ENCODE measurements around the gene TATDN2.
"Not testable (repeated sequence)": the region's sequence is repeated elsewhere in the genome, so short reads cannot be mapped to it uniquely, and the experiment has no call there.

Gene TATDN2

GRCh38 chr3:10268116-10268515 is 19.9 kb downstream of the TATDN2 start:
- DNase-seq (ENCODE audit: low read depth): no peak

GRCh38 chr3:10268930-10269329 is 20.7 kb downstream of the TATDN2 start:
- no peak for DNase-seq (ENCODE audit: low read depth)

DNA sequence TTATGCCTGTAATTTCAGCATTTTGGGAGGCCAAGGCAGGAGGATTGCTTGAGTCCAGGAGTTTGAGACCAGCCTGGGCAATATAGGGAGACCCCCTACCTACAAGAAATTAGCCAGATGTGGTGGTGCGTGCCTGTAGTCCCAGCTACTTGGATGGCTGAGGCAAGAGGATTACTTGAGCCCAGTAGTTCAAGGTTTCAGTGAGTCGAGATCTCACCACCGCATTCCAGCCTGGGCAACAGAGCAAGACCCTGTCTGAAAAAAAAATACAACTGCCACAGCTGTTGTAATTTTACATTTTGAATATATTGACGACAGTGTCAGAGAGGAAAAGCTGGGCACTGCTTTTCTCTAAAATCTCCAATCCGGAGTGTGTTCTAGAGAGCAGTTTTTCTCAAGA is 21.2 kb downstream of the TATDN2 start:
- DNase-seq (ENCODE audit: low read depth): no peak

- not testable (repeated sequence) for DNase-seq (ENCODE audit: low read depth)
Observed at GRCh38 chr3:10272476-10272875, 24.2 kb downstream of the TATDN2 start.

GRCh38 chr3:10272977-10273376 is 24.7 kb downstream of the TATDN2 start:
- DNase-seq (ENCODE audit: low read depth): no peak

GRCh38 chr3:10273702-10274305 is 25.5 kb downstream of the TATDN2 start:
- no peak for DNase-seq (ENCODE audit: low read depth)

DNA sequence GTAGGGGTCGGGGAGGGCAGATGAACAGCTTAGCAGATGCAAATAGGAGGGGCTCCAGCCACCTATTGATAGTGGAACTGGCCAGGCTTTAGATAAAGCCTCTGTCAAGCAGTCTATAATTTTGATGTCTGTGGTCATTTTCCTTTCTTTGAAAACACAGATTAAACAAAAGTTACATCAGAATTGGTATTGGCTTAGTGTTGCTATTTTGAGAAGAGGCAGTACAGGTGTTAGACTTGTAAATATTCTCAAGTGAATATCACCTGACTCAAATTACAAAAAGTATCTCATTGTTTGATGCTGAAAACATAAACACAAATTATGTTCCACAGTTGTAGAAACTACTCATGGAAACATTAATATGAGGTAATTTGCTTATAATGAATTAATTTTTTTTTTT is 26.3 kb downstream of the TATDN2 start:
- no peak for DNase-seq (ENCODE audit: low read depth)

GRCh38 chr3:10277115-10277625 is 28.9 kb downstream of the TATDN2 start:
- no peak for DNase-seq (ENCODE audit: low read depth)

- no peak for DNase-seq (ENCODE audit: low read depth)
Observed at GRCh38 chr3:10278501-10278900, 30.2 kb downstream of the TATDN2 start.

DNA sequence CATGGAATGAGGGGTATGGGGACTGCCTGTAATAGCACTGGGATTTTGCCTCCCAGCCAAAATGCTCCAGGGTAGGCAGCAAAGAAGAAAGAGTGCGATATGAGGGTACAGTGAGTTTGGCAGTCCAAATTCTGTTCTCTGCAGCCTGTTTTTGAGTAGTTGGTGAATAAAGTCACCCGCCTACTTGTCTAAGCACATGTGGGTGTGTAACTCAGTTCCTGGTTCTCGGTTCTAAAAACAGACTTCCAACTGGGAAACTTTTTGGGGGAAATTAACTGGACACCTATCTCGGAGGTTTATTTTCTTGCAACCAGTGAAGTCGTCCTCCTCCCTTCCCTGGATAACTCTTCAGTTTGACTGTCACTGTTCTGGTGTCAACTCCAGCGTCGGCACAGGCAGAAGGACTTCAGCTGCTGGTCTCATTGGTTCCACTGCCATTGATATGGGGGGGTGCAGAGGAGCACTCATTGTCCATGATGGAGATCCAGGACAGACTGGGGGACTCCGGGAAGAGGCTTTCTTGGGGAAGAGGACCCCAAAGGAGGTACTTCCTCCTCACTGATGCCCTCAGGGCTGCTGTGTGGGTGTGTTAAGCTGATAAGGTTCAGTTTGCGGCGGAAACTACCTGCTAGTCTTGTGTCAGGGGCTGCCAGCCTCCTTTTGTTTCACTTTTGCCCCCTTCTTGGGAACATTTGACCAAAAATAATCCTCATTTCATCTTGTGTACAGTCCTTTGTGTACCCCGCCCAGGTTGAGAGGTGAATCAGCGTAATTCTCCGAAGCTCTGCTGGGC is 31.3 kb downstream of the TATDN2 start:
- DNase-seq (ENCODE audit: low read depth): no peak

DNA sequence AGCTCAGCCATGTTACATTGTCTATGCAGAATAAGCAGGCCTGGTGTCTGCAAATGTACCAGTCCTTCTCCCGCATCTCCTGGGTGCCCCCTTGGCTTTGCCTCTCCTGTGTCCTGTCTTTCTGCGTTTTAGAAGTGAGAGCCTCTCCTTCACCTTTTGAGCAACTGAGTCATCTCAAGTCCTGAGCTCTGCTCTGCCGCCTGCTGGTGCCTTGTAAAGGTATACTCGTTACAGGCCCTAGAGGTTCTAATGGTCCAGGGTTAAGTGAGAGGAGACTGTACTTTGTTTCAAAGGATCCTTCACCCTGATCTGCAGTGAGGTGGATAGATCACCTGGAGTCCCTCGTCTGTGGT is 31.9 kb downstream of the TATDN2 start:
- DNase-seq (ENCODE audit: low read depth): no peak

- DNase-seq (ENCODE audit: low read depth): no peak
Observed at GRCh38 chr3:10280571-10280970, 32.3 kb downstream of the TATDN2 start.

DNA sequence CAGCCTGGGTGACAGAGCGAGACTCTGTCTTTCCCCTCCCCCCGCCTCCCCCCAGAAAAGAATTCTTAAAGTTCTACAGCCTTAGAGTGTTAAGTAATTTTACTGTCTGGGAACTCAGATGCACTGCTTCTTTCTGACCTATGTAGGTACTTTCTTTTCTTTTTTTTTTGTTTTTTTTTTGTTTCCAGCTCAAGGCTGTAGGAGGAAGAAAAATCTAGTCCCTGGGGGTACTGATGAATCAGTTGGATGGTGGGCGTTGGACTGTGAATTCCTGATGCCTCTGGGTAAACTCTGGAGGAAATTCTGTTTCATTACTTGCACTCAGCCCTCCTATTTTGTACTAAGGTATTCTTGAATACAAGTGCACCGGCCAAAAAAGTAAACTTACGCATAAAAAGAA is 33.7 kb downstream of the TATDN2 start:
- DNase-seq (ENCODE audit: low read depth): no peak

DNA sequence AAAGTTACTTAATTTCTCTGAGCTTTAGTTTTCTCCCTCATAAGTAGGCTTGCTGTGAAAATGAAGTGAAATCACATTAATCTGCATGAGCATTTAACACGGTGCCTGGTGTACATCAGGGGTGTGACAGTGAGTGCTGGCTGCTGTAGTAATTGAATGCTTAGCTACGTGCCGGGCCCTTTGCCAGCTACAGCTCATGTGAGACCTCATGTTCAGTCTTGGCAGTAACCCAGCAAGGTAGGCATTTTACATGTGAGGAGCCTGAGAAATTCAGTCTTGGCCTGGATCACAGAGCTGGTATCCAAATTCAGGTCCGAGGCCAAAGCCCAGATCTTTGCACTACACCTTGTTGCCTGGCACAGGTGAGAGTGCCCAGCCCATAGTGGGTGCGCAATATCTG is 35.4 kb downstream of the TATDN2 start:
- DNase-seq (ENCODE audit: low read depth): no peak

DNA sequence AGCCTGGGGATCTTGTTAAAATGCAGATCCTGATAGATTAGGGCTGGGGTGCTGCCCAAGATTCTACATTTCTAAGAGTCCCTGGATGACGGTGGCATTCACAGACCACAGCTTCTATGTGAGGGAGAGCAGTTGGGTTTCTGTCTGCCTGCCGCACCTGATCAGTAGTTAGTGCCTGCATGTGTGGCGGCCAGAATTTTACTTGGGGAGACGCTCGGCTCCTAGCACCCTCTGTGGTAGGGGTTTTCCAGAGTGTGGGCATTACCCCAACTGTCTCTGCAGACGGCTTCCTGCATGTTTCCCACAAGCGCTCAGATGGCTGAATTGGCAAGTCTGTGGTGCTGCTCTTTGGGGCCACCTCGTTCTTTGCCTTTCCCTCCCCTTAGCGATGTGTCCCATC is 36.2 kb downstream of the TATDN2 start:
- no peak for DNase-seq (ENCODE audit: low read depth)

GRCh38 chr3:10285272-10286132 is 37.2 kb downstream of the TATDN2 start:
- DNase-seq (ENCODE audit: low read depth): no peak

DNA sequence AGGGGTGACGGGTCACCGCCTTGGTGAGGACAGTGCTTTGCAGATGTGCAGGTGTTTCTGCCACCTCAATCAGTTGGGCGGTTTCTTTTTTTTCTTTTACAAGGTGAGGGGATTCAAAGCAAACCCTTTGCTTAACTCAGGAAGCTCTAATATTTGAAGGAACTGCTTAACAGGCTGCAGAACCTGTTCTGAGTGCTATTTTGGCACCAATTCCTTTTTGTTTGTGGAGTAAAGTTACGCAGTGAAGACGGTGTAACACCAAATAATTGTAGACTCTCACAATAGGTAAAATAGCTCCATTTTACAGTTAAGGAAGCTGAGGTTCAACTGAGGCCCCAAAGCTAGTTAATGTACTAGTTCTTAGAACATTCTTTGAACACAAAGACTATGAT is 37.9 kb downstream of the TATDN2 start:
- DNase-seq (ENCODE audit: low read depth): no peak

GRCh38 chr3:10286596-10287295 is 38.5 kb downstream of the TATDN2 start:
- DNase-seq (ENCODE audit: low read depth): no peak

GRCh38 chr3:10287936-10288574 is 39.8 kb downstream of the TATDN2 start:
- DNase-seq (ENCODE audit: low read depth): no peak

GRCh38 chr3:10288575-10288960 is 40.3 kb downstream of the TATDN2 start:
- DNase-seq (ENCODE audit: low read depth): no peak

GRCh38 chr3:10289077-10289476 is 40.8 kb downstream of the TATDN2 start:
- DNase-seq (ENCODE audit: low read depth): no peak

All from CMK (cell line).